NCI-H2107 (cell line): ENCODE data around the gene MTR.

ENCODE experiments used
- DNase-seq: peaks from one replicate; lab custom pipeline; 2025; lab: John Stamatoyannopoulos, UW

Gene MTR

GRCh38 chr1:236952246-236953003 is 157.3 kb downstream of the MTR start:
- no peak for DNase-seq

- no peak for DNase-seq
Measured at GRCh38 chr1:236953151-236953700, 158.1 kb downstream of the MTR start.
